GM18507 (cell line): ENCODE results near the gene SNIP1.
A peak's percentile ranks its signal among the peaks of the same experiment; 100 is the strongest.
"Not testable (repeated sequence)": the region's sequence is repeated elsewhere in the genome, so short reads cannot be mapped to it uniquely, and the experiment has no call there.

Experiments
- DNase-seq: peaks from one replicate; pipeline ENCODE4 v3.0.0; 2011; ENCODE audit warnings: low read depth; ENCODE audit not compliant: insufficient read length; ENCODE audit errors: extremely low spot score
- FAIRE-seq: peaks from 2 replicates; lab custom pipeline; 2011; peaks lifted over from hg19 to GRCh38; lab: Jason Lieb, UNC

SNIP1 gene

DNA sequence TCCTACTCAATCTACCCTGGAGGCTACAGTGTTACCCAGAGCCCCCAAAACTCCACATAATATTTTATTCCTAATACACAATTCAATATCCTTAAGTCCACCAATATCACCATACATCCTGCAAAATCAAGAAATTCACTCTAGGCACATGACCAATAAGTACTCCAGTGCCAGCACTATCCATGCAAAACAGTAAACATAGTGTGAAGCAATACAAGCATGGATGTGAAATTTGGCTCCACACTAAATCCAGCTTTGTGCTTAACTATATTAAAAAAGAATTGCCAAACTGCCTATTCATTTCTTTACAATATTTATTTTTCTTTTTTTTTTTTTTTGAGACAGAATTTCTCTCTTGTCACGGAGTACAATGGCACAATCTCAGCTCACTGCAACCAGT is 36.5 kb downstream of the SNIP1 start:
- no peak for FAIRE-seq
- DNase-seq, result no peak

DNA sequence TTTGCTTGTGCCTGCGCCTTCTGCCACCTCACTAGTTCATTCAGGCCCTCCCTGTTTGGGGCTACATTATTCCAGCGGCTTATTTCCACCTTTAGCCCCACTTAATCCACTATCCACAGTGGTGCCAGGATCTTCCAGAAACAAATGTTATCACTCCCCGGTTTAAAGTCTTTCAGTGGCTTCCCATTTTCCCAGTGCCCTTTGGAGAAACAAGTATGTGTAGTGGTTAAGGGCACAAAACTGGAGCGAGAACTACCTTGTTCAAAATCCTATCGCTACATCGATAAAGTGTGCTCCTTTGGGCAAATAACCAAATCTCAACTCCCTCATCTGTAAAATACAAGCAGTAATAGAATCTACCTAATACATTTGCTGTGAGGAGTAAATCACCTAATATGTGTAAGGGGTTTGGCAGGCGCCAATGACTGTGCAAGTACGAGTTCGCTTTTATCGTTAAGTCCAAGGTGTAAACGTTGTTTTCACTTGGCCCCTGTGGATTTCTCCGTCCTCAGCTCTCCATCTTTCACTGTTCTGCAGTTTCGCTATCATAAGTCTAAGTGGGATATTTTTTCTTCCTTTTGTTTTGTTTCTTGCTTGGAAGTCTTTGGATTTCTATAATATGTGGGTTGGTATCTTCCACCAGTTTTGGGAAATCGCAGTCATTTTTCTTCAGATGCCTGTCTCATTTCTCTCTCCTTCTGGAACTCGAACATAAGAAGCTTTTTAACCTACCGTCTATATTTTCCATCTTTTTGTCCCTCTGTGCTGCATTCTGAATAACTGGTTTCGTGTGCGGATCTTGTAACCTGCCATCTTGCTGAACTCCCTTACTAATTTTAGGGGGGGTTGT is 38.7 kb downstream of the SNIP1 start:
- no peak for FAIRE-seq
- DNase-seq, result no peak

- FAIRE-seq (peak; percentile 72), DNase-seq (peak; percentile 85)
Observed at GRCh38 chr1:37514350-37515184, 39.5 kb downstream of the SNIP1 start, which contains the start of gene MEAF6. MEAF6 (minus strand) TSS chr1:37514766; CDS start chr1:37514746, 20 bp downstream.

DNA sequence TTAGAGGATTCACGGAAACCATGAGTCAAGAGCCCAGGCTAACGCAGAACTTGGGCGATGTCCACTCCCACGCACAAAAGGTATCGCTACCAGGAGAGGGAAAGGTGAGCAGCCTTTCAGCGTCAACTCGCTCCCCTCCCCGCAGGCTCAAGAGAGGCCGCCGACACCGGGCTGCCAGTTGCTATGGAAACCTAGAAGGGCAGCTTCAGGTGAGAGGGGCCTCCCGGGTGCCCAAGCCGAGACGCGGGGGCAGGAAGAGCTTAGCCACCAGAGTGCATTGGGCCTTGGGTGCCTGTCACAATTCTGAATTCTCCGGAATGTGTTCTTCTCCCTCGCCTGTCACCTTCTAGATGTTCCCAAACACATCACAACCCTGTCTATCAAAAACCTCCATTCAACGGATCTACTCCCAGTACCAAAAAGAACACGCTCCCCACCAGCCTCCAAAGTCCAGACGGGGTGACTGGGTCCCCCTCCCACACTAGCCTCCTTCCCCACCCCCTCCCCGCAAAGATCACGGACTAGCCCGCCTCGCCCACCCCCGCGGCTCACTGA is 40.2 kb downstream of the SNIP1 start:
- no peak for DNase-seq
- no peak for FAIRE-seq

- DNase-seq, result no peak
- FAIRE-seq, result peak; percentile 65
Observed at GRCh38 chr1:37509181-37509580, 44.9 kb downstream of the SNIP1 start.

DNA sequence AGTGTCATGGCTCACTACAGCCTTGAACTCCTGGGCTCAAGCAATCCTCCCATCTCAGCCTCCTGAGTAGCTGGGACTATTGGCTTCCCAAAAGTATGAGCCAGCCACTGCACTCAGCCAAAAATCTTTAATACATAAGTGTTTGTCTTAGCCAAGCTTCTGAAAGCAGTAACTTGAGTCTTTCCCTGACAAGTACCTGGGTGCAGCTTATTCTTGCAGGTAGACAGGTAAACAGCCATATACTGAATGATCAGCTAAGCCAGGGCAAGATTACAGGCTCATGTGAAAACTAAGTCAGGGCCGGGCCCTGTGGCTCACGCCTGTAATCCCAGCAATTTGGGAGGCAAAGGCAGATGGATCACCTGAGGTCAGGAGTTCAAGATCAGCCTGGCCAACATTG is 47.4 kb downstream of the SNIP1 start:
- no peak for DNase-seq
- no peak for FAIRE-seq

DNA sequence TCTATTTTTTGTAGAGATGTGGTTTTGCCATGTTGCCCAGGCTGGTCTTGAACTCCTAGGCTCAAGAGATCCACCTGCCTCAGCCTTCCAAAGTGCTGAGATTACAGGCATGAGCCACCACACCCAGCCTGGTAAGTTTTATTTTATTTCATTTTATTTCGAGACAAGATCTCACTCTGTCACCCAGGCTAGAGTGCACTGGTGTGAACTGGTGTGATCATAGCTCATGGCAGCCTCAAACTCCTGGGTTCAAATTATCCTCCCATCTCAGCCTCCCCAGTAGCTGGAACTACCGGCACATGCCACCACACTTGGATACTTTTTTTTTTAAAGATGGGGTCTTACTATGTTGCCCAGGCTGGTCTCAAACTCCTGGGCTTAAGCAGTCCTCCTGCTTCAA is 51.3 kb downstream of the SNIP1 start:
- DNase-seq, FAIRE-seq: not testable (repeated sequence)

DNA sequence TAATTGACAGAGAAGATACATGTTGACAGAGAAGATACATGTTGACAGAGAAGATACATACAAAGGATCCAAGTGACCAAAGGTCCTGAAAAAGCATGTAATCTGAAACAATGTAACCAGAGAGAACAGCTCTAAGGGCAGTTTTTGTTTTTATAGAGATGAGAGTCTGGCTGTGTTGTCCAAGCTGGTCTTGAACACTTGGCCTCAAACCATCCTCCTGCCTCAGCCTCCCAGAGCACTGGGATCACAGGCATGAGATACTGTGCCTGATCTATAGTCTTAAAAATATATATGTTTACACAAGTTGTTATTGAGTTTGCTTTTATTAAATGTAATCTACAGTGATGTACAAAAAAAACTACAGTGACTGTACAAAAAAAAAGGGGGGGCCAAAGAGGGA is 52.0 kb downstream of the SNIP1 start:
- FAIRE-seq (no peak), DNase-seq (no peak)

DNA sequence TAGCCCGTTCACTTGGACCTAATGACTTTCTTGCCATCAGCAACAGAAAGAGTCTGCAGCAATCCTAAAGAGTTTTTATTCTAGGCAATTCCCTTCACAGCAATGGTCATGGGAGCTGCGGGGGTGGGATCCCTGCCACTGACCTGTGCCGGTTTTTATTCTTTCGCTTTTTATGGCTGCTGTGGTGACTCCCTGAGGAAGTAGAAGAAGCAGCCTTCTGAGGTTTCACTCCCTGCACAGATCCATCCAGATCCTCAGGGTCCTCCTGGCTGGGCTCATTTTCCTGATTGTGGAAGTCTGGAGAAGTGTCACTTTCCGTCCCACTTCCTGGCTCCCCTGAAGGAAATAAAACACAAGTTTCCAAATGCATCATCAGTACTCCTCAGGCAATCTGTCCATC is 52.4 kb downstream of the SNIP1 start:
- DNase-seq (no peak), FAIRE-seq (no peak)

- no peak for FAIRE-seq
Observed at GRCh38 chr1:37498872-37499617, 55.0 kb downstream of the SNIP1 start.

GRCh38 chr1:37497832-37498231 is 56.3 kb downstream of the SNIP1 start:
- DNase-seq (no peak), FAIRE-seq (no peak)

More at GRCh38 chr1:37498872-37499617, 55.0 kb downstream of the SNIP1 start:
- no peak for DNase-seq

DNA sequence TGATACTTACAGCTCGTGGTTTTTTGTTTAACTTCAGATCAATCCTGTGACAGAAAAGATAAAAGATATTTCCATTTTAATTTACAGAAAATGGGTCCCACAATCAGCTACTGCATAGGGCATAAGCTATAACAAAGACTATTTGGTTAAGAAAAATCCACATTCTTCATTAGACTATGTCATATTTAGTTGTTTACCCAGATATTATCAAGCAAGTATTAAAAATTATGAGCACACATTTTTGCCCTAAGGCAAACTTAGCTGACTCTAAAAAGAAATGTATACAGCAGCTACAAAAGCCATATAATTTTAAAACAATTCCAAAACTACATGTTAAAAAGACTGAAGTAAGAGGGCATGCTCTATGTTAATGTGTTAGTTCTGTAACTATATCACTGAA is 58.2 kb downstream of the SNIP1 start:
- no peak for DNase-seq
- FAIRE-seq, result no peak

DNA sequence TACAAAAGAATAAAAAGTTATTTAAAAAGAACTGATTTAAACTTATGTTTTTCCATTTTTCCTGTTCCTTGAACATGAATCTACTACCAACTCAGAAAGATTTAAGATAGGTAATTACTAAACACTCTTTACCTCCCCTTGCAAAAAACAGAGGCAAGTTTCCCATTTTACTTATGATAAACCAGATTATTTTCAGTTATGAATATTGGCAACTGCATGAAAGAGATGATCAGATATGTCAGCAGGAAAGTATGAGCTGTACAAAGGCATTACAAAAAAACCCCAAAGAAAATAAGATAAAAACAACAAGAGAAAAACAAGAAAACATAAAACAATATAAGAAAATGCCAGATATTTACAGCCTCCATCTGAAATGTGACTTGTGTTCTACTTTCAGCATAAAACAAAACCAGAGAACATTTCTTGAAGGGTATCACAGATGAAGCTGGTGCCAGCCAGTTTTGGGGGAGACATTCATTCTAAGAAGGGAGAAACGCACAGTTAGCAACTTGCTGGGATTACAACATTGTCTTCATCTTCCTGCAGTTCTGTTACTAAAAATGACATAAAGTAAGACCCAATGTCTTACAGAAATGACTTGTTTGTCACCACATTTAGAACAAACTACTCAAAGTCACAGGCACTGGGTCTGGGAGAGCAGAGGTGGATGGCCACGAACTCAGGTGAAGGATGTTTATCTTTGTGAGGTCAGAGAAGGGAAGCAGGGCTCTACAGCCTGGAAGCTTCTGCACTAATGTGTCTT is 60.6 kb downstream of the SNIP1 start:
- peak; percentile 31 for FAIRE-seq
- DNase-seq, result no peak

DNA sequence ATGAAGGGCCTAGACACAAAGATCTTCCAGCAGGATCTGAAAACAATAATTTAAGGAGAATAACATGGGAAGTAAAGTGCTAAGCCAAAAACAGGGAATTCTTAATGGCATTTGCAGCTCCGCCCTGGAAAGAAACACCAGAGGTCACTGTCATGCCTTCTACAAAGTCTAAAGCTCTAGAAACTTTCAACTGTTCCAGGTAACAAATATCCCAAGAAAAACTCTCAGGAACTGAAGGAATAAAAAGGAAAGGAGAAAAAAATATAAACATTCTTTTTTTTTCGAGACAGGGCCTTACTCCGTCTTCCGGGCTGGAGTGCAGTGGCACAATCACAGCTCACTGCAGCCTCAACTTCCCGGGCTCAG is 66.5 kb downstream of the SNIP1 start:
- no peak for DNase-seq
- FAIRE-seq, result no peak

DNA sequence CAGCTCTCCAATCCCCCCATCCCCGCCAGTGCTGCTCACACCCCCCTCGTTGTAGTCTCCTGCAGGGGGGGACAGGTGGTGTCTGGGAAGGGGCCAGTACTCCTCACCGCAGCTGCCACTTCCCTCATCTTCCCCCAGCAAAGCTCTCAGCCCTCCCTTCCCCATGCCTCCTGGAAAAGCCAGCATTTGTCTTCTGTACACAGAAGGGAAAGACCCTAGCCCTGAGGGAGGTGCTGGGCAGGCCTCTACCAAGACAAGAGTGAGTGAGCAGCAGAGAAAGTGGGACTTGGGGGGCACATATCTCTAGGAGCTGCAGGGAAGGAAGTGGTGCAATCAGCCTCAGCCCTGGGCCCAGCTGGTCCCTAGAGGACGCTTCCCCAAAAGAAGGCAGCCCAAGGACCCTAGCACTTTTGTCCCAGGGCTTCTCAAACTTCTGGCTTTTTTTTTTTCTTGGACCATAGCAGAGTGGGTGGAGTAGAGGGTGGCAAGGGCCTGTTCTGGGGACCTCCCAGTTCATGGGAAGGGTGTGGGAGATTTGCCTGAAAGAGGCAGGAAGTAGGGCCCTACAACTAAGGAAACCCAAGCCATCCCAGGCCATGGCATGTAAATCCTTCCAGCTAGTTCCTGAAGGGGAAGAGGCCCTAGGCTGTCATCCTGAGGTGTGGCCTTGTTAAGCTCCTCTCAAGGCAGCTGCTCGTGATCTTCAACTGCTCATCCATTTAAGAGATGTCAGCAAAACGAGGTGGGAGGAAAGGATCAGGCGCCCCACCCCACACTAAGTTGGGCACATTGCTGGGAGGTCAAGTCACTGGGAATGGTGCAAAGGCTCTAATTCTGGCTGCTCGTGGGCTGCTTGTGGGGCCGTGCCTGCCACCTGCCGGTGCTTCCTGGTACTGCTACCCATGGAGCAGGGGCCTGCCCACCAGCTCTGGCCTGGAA is 67.1 kb downstream of the SNIP1 start:
- FAIRE-seq (peak; percentile 78), DNase-seq (peak; percentile 61)

GRCh38 chr1:37485902-37486679 is 68.0 kb downstream of the SNIP1 start:
- no peak for DNase-seq
- no peak for FAIRE-seq
